ENCODE data around the gene UBA3.

The UBA3 gene

GRCh38 chr3:69080233-69080920 is at the start of gene UBA3:
Gene UBA3, minus strand, starts transcription at chr3:69080365. Its CDS starts 12 bp downstream, at chr3:69080353.
- DNase-seq, result peak; percentile 32 to 77

GRCh38 chr3:69129531-69129930 is 49.4 kb upstream of the UBA3 start:
- DNase-seq, result no peak

GRCh38 chr3:69128509-69128908 is 48.3 kb upstream of the UBA3 start:
- DNase-seq, result no peak

GRCh38 chr3:69126999-69127398 is 46.8 kb upstream of the UBA3 start:
- DNase-seq, result no peak

GRCh38 chr3:69126216-69126615 is 46.1 kb upstream of the UBA3 start:
- DNase-seq, result no peak

- DNase-seq, result no peak
Observed at GRCh38 chr3:69122403-69122802, 42.2 kb upstream of the UBA3 start, which contains the start of gene LMOD3. Gene LMOD3, minus strand, starts transcription at chr3:69122595. Its CDS starts 209 bp downstream, at chr3:69122386.

- no peak for DNase-seq
Observed at GRCh38 chr3:69121950-69122349, 41.8 kb upstream of the UBA3 start.

GRCh38 chr3:69121513-69121912 is 41.3 kb upstream of the UBA3 start:
- no peak for DNase-seq

- peak in 1 of 2 experiments; percentile 37 for DNase-seq
Observed at GRCh38 chr3:69120879-69121464, 40.8 kb upstream of the UBA3 start.

GRCh38 chr3:69119681-69120080 is 39.5 kb upstream of the UBA3 start:
- no peak for DNase-seq

- no peak for DNase-seq
Observed at GRCh38 chr3:69119138-69119537, 39.0 kb upstream of the UBA3 start.

- DNase-seq, result no peak
Observed at GRCh38 chr3:69118555-69118954, 38.4 kb upstream of the UBA3 start.

GRCh38 chr3:69116897-69117296 is 36.7 kb upstream of the UBA3 start:
- no peak for DNase-seq

- DNase-seq, result no peak
Observed at GRCh38 chr3:69116162-69116561, 36.0 kb upstream of the UBA3 start.

GRCh38 chr3:69115731-69116130 is 35.6 kb upstream of the UBA3 start:
- no peak for DNase-seq

- DNase-seq, result no peak
Observed at GRCh38 chr3:69113536-69113935, 33.4 kb upstream of the UBA3 start.

- DNase-seq, result no peak
Observed at GRCh38 chr3:69110941-69111546, 30.9 kb upstream of the UBA3 start.

- DNase-seq, result no peak
Observed at GRCh38 chr3:69108811-69109210, 28.6 kb upstream of the UBA3 start.

GRCh38 chr3:69107841-69108240 is 27.7 kb upstream of the UBA3 start:
- DNase-seq, result no peak

GRCh38 chr3:69105320-69105719 is 25.2 kb upstream of the UBA3 start:
- no peak for DNase-seq

- no peak for DNase-seq
Observed at GRCh38 chr3:69104586-69104985, 24.4 kb upstream of the UBA3 start.

GRCh38 chr3:69103123-69103522 is 23.0 kb upstream of the UBA3 start:
- DNase-seq, result no peak

- no peak for DNase-seq
Observed at GRCh38 chr3:69102384-69102783, 22.2 kb upstream of the UBA3 start.

- DNase-seq, result no peak
Observed at GRCh38 chr3:69099576-69099975, 19.4 kb upstream of the UBA3 start.

All from SW 1271 (cell line).